CD4-positive, alpha-beta T cell treated with Interferon alpha-2 for 1 hour (primary cell): ENCODE results near the gene ARHGAP11A.
"Not testable (repeated sequence)": the region's sequence is repeated elsewhere in the genome, so short reads cannot be mapped to it uniquely, and the experiment has no call there.

Source experiments
- DNase-seq, 2 donors: peaks; one replicate each; pipeline ENCODE4 v3.0.0-alpha.2; 2020 to 2022

Gene ARHGAP11A, protein sequence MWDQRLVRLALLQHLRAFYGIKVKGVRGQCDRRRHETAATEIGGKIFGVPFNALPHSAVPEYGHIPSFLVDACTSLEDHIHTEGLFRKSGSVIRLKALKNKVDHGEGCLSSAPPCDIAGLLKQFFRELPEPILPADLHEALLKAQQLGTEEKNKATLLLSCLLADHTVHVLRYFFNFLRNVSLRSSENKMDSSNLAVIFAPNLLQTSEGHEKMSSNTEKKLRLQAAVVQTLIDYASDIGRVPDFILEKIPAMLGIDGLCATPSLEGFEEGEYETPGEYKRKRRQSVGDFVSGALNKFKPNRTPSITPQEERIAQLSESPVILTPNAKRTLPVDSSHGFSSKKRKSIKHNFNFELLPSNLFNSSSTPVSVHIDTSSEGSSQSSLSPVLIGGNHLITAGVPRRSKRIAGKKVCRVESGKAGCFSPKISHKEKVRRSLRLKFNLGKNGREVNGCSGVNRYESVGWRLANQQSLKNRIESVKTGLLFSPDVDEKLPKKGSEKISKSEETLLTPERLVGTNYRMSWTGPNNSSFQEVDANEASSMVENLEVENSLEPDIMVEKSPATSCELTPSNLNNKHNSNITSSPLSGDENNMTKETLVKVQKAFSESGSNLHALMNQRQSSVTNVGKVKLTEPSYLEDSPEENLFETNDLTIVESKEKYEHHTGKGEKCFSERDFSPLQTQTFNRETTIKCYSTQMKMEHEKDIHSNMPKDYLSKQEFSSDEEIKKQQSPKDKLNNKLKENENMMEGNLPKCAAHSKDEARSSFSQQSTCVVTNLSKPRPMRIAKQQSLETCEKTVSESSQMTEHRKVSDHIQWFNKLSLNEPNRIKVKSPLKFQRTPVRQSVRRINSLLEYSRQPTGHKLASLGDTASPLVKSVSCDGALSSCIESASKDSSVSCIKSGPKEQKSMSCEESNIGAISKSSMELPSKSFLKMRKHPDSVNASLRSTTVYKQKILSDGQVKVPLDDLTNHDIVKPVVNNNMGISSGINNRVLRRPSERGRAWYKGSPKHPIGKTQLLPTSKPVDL

DNA sequence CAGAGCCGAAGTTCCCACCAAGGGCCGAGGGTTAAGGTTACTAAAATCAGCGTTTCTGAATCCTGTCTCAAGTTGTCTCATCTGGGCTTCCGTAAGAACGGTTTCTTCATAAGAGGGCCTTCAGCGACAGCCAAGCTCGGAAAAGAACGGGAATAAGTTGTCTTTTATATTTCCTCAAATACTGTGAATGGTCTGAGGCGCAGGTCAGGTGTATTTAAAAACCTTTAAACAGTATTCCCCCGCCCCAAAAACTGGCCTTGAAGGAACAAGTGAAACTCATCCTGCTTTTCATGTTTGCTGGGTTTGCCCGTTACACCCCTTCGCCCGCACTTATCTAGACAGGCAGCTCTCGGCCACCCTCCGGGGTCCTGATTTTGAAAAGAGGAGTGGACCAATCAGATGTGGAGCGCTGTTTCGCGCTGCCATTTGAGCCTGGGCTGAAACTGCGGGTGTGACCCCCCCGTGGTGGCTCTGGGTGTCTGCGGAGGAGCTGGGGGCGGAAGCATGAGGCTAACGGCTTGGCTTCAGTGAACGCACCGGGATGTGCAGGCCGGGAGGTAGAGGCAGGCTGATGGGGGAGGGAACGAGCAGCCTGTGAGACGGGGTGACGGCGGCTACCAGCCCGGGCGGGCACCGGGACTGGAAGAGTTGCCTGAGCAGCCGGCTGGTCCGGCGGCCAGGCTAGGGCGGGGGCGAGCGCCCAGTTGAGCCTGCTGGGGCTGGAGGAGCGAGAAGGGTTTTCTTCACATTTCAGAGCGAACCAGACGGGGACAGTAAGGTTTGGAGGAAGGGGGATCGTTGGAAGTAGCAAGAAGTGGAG, at the start of gene ARHGAP11A:
ARHGAP11A (plus strand) TSS at position 454 of the 820 bp plus-strand sequence. CDS start 708 bp downstream, outside the sequence.
- DNase-seq, result peak; percentile 84 to 90

DNA sequence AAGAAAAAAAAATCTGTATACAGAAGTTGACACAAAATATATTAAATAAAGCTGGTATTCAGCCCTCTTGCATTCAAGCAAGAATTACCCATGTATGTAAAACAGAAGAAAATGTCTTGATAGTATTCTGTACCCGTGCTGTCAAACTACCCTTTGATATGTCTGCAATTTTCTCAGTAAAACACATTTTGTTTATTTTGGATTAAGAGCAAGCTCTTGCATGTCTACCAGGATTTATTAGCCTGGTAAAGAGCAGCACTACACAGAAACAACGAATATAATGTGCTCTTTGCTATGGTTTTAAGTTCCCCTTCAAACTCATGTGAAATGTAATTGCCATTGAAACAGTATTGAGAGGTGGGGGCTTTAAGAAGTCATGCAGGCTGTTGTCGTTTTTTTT, 46.3 kb upstream of the ARHGAP11A start:
- not testable (repeated sequence) for DNase-seq

DNA sequence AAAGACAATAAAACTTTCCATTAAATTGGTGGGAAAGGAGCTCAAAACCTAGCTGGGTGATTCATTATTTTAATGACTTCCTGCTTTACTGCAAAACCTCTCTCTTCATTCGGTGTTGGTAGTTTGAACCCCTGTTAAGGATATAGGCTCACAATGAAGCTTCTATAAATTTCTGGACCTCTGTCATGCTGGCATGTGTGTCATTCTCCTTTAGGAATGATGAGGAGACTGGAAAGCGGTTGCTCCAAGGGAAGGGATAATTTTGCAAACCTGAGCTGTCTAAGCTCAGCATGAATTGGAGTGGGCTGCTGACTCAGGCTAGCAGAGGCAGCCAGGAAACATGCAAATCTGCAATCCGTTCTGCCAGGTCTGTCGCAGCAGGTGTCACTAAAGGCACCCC, 36.8 kb upstream of the ARHGAP11A start:
- DNase-seq, result not testable (repeated sequence)

DNA sequence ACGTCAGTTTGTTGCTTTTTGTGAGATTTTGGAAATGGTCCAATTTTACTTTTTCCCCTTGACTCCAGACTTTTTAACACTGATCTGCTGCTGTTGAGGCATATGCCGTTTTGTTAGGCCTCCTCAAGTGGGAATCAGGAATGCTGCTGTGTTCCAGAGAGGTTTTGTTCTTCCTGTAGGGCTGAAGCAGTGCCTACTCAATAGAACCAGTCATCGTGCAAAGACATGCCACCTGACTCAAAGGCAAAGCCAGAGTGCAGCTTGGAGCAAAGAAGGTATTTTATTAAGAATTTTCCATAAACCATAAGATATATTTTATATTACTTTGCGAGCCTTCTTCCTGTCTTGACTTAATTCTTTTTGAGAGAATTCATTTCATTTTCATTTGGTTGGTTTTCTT, 29.5 kb upstream of the ARHGAP11A start:
- DNase-seq, result not testable (repeated sequence)

DNA sequence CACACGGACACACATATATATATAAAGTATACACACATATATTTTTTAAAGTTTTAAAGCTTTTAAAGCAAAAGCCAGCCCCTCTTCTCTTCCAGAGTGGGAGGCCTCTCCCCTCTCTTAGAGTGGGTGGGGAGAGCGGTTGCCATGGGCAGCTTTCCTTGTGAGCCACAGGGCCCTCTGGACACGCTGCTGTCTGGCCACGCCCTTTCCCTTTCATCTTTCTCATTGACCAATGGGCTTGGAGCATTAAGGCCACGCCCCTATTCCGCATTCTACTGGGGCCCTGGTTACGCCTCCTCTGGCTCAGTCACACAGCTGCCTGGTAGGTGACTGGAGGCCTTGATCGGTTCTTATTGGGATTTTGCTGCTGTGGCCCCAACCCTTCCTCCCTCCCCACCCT, 22.2 kb upstream of the ARHGAP11A start, which contains the start of gene GOLGA8N:
GOLGA8N (plus strand) TSS at position 306 of the 400 bp plus-strand sequence.
- DNase-seq, result not testable (repeated sequence)

DNA sequence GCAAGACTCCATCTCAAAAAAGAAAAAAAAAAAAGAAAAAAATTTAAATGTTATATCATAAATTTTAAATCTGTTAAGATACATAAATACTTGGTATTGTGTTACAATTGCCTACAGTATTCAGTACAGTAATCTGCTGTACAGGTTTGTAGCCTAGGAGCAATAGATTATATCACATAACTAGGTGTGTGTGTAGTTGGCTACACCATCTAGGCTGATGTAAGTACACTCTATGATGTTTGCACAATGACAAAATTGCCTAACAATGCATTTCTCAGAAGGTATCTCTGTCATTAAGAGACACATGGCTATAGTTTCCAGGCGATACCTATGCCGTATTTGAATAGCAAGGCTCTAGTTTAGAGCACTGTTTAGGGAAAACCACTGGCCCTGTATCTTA, 5.8 kb upstream of the ARHGAP11A start:
- not testable (repeated sequence) for DNase-seq

DNA sequence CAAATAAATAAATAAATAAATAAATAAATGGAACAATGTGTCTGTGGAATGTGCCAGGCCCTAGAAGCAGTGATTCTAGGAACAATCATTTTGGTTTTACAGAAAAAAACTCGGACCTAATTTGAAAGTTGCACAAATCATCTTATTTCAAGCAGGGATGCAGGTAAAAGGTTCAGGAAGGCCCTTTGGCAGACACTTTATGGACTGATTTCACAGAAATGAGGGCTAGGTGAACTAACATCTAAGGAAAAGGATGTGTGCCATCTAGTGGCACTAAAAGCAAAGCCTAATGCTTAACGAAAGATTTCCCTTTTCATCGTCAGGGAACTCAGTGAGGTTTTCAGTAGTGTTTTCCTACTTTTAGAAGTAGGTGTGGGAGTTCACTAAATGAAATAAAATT, 4.6 kb upstream of the ARHGAP11A start:
- peak in 1 of 2 donors; percentile 58 for DNase-seq

DNA sequence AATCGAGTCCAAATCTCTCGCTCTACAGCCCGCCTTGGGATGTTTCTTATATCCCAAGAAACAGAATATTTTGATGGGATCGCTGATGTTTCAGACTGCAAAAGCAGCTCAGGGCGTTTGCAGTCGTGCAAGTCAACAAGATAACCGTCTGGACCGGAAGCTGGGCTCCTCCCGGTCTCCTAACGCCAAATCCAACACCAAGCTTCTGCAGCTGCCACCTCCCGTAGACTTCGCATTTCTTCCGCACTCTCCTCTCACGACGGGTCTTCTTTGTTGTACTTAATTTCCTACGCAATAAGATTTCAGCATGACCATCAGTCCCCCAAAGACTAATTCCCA, 623 bp upstream of the ARHGAP11A start:
- not testable (repeated sequence) for DNase-seq

DNA sequence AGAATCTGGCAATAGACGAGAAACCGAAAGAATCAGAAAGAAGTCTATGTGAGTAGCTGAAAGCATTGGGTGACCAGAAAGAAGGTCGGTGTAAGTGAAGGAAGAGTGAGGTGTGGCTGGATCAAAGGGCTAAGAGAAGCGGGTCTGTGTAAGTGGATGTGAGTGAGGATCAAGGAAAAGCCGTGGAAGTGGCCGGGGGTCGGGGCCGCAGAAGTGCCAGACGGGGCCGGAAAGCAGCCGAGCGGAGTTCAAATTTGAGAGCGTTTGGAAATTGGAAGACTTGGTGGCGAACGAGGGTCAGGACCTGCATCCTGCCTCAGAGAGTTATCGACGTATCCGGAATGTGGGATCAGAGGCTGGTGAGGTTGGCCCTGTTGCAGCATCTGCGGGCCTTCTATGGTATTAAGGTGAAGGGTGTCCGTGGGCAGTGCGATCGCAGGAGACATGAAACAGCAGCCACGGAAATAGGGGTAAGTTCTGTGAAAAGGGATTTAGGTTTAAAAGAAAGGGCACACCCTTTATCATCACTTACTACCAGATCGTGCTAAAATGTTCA, 645 bp downstream of the ARHGAP11A start:
- peak in 1 of 2 donors; percentile 35 for DNase-seq

DNA sequence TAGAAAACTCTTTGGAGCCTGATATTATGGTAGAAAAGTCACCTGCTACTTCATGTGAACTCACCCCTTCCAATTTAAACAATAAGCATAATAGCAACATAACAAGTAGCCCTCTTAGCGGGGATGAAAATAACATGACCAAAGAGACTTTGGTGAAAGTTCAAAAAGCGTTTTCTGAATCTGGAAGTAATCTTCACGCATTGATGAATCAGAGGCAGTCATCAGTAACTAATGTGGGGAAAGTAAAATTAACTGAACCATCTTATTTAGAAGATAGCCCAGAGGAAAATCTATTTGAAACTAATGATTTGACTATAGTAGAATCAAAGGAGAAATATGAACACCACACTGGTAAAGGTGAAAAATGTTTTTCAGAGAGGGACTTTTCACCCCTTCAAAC, 21.1 kb downstream of the ARHGAP11A start:
- no peak for DNase-seq

DNA sequence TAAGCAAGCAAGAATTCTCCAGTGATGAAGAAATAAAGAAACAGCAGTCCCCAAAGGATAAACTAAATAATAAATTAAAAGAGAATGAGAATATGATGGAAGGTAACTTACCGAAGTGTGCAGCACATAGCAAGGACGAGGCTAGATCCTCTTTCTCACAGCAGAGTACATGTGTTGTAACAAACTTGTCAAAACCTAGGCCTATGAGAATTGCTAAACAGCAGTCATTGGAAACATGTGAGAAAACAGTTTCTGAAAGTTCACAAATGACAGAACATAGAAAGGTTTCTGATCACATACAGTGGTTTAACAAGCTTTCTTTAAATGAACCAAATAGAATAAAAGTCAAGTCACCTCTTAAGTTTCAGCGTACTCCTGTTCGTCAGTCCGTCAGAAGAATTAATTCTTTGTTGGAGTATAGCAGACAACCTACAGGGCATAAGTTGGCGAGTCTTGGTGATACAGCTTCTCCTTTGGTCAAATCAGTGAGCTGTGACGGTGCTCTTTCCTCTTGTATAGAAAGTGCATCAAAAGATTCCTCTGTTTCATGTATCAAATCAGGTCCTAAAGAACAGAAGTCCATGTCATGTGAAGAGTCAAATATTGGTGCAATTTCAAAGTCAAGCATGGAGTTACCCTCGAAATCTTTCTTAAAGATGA, 21.7 kb downstream of the ARHGAP11A start:
- no peak for DNase-seq

DNA sequence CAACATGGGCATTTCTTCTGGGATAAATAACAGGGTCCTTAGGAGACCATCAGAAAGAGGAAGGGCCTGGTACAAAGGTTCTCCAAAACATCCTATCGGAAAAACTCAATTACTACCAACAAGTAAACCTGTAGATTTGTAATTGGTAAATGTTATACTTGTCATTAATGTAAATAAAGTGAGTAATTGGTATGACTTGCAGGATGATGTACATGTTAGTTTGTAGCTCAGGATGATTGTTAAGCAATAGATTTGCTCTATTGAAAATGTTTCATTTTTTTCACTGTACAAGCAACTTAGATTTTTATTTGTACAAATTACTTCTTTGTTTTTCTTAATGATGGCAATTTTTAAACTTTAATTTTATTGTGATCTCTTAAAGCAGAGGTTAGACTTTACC, 22.4 kb downstream of the ARHGAP11A start:
- no peak for DNase-seq

DNA sequence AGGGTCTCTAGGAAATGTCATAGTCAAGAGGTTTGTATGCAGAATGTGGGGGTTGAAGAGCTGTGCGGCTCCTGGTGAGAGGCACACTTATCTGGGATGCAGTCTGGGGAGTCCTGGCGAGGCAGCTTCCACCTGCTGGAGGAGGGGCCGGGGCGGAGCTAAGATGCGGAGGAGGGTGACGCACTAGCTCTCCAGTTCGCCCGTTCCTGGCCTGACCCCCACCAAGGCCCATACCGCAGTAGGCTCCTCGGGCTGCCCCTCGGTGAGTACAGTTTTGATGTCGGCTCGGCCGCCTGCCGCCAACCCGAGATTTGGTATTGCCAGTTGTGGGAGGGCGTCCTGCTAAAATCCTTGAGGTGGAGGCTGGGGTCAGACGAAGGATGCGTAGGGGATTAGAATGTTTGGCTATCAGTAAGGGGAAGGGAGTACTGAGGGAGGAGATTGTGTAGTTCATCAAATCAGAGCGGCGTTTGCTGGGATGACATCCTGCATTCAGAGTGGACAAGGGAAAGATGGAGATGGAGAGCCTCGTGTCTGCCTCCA, 26.3 kb downstream of the ARHGAP11A start, which contains the start of gene SCG5:
SCG5 (plus strand) TSS at position 194 of the 543 bp plus-strand sequence. CDS start 1,883 bp downstream, outside the sequence.
- no peak for DNase-seq

DNA sequence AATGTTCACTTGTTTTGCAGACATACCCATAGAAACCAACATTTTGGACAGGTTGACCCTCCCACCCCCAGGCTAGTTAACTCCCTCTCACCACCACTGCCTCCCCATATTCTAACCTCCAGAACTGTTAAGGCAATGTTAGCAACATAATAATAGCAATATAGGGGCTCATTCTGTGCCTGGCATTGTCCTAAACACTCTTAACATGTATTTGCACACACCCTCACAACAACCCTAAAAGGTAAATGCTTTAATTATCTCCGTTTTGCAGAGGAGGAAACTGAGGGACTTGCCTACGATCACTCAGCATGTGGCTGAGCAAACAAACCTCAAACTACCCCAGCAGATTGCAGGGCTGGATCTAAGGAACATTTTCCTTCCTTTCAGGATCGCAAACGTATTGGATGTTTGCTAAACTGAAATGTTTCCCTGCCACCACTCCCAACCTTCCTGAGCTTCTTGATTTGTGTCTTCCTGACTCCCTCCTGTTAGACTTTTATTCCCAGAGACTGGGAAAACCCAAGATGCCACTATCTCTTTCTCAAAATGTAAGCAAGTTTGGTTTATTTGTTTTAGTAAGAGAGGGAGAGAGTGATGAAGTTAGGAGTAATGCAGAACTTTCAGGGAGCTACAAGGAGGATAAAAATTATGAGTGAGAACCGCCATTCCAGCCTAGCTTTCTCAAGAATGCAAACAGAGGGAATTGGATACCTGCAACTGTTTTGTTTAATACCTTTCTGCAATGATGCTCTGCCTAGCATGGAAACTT, 27.5 kb downstream of the ARHGAP11A start:
- no peak for DNase-seq

DNA sequence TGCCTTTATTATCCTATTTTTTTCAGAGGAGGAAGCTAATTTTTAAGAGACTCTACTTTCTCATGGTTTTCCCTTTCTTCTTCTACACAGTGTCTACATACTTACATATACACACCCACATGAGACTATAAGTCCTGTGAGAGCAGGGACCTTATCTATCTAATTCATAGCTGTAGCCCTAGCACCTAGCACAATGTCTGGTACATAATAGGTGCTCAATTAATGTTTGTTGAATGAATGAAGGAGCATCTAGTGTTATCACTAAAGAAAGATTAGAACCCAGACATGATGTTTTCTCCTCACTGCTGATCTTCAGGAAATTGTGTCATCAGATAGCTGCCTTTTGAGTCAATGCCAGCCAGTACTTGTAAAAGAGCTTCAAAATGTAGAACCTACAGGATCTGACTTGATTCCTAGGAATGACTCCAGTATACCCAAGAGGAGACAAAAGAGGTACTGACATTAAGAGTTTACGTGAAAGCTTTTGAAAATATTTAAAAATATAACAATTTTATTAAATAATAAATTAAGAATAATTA, 28.7 kb downstream of the ARHGAP11A start:
- no peak for DNase-seq

DNA sequence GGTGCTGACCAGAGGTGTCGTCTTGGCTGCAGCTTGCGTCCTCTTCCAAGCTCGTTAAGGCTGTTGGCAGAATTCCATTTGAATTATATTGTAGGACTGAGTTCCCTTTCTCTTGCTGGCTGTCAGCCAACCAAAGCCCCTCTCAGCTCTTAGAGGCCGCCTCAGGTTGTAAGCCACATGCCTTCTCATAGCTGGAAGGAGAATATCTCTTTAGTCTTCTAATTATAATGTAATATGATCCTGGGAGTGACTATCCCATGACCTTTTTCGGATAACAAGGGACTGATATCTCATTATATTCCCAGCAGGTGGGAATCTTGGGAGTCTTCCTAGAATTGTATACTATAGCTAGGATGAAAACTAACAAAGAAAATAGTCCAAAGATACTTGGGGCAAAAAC, 31.0 kb downstream of the ARHGAP11A start:
- no peak for DNase-seq

DNA sequence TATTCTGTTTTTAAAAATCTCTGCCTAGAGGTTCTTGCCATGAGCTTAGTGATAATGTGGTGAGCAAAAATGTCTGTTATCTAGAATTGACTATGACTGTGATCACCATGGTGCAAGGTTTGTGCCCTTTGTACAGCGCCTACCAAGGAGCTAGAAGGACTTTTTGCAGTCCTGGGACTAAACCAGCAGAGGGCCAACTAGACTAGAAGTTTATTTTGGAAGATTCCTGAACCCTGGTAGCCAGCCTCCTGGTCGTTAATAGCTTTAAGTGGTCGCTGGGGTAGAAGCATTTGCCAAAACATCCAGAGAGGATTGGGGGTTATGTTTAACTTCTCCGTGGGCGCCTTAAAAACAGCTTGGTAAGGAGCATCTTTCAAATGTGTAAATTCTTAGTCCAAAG, 34.0 kb downstream of the ARHGAP11A start:
- no peak for DNase-seq

DNA sequence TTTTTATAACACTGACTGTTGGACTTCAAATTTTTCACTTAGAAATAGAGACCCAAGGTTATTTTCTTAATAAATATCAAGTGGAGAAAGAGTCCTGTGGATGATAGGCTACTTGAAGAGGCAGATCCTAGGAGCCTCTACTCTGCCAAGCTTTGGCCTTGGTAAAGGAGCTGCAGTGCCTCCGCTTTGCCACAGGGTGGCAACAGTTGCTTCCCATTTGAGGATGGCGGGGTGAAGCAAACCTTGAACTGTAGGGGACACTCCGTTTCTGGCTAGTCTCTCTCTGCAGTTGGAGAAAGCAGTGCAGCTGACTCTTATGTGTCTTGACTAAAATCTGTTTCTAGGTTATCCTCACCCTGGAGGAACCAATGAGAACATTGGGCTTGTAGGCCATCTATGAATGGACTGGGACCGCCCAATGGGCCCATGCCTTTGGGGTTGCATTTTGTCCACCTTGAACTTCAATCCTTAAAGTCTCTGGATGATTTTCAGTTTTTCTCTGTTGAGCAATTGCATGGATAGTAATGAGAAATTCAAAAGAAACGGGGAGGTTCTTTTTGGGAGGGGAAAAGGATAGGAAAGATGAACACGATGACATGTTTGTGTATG, 36.0 kb downstream of the ARHGAP11A start:
- DNase-seq, result peak; percentile 47 to 61

DNA sequence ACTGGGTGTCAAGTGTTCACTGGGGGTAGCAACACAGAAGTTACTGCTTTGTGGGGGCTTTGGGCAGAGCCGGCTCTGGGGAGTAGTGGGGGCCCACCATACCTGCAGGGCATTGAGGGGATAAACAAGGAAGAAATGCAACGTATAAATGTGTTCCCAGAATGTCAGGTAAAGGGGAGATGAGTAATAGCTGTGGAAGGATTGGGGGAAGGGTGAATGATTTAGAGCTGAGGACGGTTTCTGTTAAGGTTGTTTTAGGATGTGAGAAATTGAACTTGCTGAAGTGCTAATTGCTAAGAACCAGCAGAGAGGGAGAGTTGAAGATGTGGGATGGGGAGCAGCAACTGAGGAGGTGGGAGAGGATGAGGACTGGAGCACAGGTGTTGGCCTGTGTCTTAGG, 36.9 kb downstream of the ARHGAP11A start:
- DNase-seq, result no peak

DNA sequence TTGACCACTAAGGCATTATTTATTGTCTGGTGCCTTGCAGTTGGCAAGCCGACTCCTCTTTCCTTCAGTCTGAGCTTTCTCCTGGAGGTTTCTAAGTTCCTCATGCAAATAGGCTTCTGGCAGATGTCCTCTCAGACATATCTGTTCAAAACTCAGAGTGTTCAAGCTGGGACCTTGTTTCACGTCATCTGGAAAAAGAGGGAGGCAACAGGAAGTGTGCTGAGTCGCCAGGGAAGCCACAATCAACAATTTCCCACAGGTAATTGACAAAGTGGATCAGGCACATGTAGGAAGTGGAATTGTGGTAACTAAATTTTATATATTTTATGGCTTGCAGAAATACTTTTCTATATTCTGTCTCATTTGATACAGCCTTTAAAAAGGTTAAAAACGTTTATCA, 40.8 kb downstream of the ARHGAP11A start:
- DNase-seq, result no peak
